GM19023 (cell line): ENCODE data around the gene ARVCF.

ENCODE experiments used
- ATAC-seq: cut with Tn5 transposase; IDR thresholded peaks from one replicate; pipeline ENCODE4 v1.9.1; 2021; ENCODE audit warnings: mild to moderate bottlenecking, moderate library complexity; ENCODE audit not compliant: unreplicated experiment

The ARVCF gene

GRCh38 chr22:20000246-20001081 is 16.2 kb downstream of the ARVCF start:
- no peak for ATAC-seq

GRCh38 chr22:19998991-19999820 is 17.4 kb downstream of the ARVCF start:
- no peak for ATAC-seq

GRCh38 chr22:19998232-19998951 is 18.2 kb downstream of the ARVCF start:
- ATAC-seq, result no peak

DNA sequence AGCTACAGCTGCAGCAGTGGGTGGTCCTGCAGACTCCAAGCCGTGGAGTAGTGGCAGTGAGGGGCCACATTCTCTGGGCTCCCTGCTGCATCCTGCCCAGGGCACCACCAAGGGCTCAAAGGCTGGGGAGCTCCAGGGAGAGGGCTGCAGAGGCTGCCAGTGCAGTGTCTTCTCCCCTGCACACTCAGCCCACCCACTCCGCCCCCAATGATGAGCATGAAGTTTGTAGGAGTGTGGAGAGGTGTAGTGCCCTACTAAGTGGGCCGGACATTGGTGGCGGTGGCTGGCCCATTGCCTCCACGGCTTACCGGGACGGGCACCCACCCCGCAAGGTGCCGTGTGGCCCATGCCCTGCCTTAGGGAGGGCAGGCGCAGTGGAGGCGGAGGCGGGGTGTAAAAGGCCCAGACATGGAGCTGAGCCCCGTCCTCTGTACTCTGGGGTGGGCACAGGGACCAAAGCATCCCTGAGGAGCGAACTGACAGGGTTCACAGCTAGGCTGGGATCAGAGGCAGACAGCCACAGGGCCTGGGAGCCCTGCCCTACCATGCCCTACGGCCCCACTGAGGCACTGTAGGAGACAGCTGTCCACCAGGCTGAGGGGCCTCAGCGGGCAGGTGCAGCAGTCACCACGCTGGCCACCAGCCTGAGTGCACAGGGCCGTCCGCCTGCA is 18.9 kb downstream of the ARVCF start:
- no peak for ATAC-seq

DNA sequence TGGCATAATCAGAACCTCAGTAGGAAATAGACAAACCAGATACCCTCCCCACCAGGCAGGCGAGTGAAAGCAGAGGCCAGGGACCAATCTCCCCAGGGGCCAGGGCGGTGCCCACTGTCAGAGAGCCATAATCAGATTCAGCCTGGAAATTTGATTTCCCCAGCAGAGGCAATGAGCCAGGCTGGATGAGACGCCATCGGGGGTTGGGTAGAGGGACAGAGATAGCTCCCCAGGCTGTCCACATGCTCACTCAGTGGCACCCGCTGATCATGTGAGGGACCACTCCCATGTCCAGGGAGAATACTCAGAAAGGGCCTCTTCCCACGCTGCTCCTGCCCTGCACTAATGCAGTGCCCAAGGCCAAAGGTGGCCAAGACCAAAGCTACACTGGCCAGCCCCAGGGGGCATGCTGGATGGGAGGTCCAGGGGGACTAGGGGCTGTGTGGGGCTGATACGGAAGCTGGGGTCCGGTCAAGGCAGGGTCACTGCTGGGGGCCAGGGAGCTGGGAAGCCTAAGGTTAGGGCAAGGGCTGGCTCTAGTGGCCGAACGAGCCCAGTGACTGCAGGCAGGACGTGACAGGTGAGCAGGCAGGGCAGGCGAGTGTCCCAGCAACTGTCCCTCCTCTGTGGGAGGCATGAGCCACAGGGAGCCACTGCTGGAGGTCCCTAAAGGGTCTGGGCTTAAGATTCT is 19.8 kb downstream of the ARVCF start:
- ATAC-seq, result no peak

DNA sequence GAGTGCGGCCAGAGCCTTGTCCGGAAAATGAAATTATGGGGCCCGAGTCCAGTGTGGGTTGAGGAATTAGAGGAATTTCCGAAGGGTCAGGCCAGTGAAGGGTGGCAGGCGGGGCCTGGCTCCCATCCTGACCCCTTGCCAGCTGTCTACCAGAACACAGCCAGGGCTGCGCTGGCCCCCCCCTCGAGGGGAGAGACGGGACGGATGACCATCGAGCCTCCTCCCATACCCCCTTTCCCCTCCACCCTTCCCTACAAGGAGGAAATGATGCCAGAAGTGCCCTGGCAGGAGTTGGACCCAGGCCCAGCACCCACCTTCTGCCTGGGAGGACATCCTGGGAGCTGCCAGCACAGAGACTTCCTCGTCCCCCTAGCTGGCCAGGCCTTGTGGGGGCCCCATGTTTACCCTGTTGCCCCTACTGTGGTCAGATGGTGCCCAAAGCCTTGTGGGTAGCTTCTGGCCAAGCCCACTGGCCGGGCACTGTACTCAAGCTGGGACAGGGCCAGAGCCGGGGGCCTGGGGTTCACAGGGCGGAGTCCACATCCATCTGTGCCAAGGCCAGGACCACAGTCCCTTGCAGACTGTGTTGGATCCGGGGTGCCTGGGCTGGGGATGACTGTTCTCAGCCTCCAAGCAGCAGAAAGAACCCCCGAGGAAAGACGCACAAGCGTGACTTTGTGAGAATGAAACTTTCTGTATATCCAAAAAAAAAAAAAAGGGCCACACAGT is 20.8 kb downstream of the ARVCF start:
- ATAC-seq, result no peak

DNA sequence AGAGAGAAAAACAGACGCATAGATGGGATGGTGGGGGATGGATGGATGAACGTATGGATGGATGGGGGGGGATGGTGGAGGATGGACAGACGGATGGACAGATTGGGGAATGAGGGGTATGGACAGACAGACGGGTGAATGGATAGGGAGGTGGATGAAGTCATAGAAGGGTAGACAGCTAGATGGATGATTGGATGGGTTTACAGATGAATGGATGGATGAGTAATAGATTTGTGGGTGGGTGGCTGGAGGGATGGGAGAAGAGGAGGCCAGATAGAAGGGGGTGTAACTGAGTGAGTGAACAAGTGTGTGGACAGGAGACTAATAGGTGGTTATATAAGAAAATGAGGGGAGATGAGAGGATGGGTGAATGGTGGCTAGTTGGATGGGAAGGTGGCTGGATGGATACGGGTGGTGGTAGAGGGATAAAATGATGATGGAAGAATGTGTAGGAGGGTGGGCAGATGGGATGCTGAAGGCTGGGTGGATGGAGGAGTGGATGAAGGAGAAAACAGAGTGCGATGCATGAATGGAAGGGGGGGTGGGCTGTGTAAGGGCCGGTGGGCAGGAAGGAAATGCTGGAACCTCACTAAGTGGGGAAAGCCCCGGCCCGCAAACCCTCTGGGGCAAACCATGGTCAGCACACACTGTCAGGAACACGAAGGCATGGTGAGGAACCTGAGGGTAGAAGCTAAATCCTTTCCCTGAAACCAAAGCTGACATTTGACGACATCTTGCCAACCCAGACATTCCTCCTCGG is 21.6 kb downstream of the ARVCF start:
- ATAC-seq, result no peak

- ATAC-seq, result no peak
Observed at GRCh38 chr22:19993926-19994325, 22.7 kb downstream of the ARVCF start.

DNA sequence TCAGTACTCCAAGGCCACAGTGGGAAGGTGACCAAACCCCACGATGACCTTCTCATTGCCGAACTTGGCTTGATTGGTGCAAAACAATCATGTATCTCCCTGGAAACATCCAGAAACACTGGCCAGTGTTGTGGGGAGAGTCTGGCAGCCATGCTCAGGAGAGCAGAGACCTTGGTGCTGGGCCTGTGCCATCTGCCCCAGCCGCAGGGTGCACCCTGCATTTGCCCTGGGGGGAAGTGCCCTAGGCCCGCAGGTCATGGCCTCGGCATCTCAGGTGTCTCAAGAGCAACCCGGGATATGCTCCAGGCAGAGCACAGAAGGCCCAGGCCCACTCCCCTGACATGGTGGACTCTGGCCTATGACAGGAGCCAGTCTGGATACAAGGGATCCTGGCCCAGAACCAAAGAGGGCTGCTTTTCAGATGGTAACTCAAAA is 23.7 kb downstream of the ARVCF start:
- ATAC-seq, result no peak

- ATAC-seq, result no peak
Observed at GRCh38 chr22:19992481-19992911, 24.1 kb downstream of the ARVCF start.

- no peak for ATAC-seq
Observed at GRCh38 chr22:19991645-19992451, 24.8 kb downstream of the ARVCF start.

DNA sequence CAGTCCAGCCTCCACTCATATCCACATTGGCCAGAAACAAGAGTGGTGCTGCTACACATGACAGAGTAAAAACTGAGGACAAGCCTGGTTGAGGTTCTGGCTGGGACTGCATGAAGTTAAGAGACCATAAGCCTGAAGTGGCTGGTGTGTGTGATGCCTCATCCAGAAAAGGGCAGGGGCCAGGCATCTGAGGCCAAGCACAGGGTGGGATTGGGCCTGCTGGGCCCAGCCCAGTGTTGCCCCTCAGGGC is 25.3 kb downstream of the ARVCF start:
- no peak for ATAC-seq

- ATAC-seq, result no peak
Observed at GRCh38 chr22:19990609-19991394, 25.8 kb downstream of the ARVCF start.

GRCh38 chr22:19990188-19990587 is 26.4 kb downstream of the ARVCF start:
- no peak for ATAC-seq

DNA sequence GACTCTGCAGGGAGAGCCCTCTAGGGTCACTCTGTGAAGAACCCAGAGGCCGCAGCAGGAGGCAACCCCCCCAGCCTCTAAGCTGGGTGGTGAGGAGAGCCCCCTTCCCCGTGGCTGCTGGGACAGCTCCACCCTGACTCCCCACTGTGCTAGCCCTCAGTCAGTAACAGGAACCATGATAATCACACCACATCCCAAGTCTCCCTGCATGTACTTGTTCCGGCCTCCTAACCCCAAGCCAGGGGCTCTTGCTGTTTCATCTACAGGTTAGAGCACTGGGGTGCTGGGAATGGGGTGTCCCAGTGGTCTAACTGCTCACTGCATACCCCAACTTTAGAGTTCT is 26.9 kb downstream of the ARVCF start:
- no peak for ATAC-seq

GRCh38 chr22:19988965-19989724 is 27.5 kb downstream of the ARVCF start:
- ATAC-seq, result no peak

GRCh38 chr22:19988331-19988808 is 28.3 kb downstream of the ARVCF start:
- ATAC-seq, result no peak
